LoVo (cell line): ENCODE measurements around the gene SAC3D1.
A peak's percentile ranks its signal among the peaks of the same experiment; 100 is the strongest.

ENCODE experiments used
- DNase-seq: peaks from one replicate; pipeline ENCODE4 v3.0.0-alpha.2; 2016; ENCODE audit warnings: low spot score

Gene SAC3D1

DNA sequence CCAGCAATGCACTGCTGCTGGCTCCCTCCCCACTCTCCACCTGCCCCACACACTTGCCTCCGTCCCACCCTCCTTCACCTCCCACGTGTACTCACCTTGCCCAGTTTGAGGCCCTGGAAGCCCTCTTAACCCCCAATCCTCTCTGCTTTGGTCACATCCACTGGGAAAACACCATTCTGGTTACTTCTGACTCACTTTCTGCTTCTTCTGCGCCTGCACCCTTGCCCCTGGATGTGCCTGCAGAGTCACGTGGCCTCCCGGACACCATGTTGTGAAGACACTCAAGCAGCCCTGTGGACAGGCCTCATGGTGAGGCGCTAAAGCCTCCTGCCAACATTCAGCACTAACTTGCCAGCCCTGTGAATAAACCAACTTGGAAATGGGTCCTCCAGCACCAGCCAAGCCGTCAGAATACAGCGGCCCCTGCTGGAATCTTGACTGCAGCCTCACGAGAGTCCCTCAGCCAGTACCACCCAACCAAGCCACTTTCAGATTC is 20.0 kb downstream of the SAC3D1 start:
- no peak for DNase-seq

- no peak for DNase-seq
Observed at GRCh38 chr11:65063532-65063931, 22.5 kb downstream of the SAC3D1 start.

- no peak for DNase-seq
Observed at GRCh38 chr11:65064847-65065240, 23.8 kb downstream of the SAC3D1 start.

- DNase-seq = no peak
Observed at GRCh38 chr11:65065851-65066250, 24.8 kb downstream of the SAC3D1 start.

GRCh38 chr11:65066315-65066714 is 25.3 kb downstream of the SAC3D1 start:
- DNase-seq = no peak

DNA sequence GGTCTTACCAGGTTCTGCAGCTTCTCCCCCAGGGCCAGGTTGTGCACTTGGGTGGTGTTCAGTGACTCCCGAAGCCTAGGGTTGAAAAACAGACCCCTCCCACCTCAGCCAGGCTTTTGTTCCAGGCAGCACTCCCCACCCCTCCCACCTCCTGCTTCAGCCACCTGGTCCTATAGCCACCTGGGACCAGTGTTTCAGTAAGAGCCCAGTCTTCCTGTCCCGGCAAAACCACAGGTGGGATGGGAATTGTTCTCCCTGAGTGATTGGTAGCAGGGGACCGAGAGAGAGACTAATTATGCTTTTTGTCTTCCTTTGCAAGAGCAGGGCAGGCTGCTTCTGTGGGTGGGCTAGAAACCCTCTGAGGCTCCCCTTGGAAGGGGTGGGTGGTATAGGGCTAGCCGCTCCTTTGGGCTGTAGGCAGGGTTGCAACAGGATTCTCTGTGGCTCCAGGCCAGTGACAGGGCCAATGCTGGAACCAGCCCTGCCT is 25.8 kb downstream of the SAC3D1 start:
- DNase-seq = no peak

DNA sequence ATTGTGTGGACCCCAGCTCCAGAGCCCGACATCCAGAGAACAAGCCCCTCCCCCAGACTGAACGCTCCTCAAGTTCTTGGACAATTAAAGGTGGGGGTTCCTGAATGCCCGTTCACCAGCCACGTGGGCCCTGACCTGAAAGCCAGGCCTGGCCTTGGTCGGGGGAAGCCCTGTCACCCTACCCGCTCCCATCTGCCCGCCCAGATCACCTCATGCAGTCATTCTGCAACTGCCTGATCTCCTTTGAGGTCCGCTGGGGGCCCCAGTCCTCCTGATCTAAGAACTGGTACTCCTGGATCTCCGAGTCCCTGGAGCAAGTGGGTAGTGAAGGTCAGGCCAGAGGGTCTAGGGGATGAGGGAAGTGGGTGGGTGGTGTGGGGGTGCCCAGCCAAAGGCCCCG is 26.4 kb downstream of the SAC3D1 start:
- DNase-seq = no peak

DNA sequence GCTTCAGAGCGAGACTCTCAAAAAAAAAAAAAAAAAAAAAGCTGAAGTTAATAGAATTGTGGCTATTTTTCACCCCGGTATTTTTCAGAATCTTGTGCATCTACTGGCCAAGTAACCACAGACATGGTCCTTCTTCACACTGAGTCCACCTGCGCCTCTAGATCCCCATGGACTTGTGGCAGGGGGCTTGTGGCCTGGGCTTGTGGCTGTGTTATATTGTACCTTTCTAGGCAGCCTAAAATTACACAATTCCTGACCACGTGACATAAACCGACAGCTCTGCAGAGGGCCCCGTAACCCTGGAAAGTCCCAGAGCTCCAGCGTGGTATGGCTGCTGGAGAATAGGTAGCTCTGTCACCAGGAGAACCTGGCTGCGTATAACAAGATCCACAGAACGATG is 28.2 kb downstream of the SAC3D1 start:
- no peak for DNase-seq

DNA sequence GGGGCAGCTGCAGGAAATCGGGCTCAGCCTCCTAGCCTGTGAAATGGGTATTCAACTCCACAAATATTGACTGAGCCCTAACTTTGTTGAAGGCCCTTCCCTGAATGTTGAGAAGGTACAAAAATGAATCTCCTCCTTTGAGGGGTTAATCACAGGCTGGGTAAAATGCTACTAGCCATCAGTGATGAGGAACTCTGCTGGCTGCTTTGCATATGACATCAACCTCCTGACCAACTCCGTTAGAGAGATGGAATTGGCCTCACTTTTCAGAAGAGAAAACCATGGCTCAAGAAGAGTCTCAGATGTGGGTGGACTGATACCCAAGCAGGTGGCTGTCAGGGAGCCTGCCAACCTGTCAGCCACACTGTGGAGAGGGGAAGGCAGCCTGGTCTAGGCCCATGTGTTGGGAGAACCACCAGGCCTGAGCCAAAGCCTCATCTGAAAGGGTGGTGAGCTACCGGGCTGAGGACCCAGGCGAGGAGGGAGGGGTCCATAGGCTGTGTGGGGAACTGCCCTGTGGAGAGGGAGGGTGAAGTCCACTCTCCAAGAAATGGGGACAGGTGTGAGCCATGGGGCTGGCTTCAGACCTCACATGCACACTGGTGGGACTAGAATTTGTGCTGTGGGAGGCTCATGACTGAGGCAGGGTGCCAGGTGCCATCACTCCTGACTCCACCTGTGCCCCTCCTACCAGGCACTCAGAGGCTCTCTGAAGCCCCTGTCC is 31.1 kb downstream of the SAC3D1 start:
- no peak for DNase-seq

GRCh38 chr11:65072631-65072966 is 31.6 kb downstream of the SAC3D1 start:
- no peak for DNase-seq

- DNase-seq = no peak
Observed at GRCh38 chr11:65077451-65077850, 36.4 kb downstream of the SAC3D1 start.

DNA sequence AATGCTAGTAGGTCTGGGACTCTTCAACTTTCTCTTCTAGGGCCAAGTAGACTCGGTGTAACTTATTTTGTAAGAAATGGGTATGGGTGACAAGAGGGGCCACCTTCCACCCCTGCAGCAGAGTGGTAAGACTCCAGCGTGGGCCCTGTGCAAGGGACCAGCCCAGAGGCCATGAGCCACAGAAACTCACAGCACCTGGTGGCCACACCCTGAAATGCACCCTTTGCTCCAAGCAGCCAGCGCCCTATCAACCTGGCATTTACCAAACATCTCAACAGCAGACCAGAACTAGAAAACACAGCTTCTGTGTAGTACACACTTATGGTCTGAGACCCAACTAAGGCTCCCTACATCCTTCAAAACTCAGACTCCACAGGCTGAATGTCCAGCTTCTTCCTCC is 37.1 kb downstream of the SAC3D1 start:
- peak; percentile 43 for DNase-seq

DNA sequence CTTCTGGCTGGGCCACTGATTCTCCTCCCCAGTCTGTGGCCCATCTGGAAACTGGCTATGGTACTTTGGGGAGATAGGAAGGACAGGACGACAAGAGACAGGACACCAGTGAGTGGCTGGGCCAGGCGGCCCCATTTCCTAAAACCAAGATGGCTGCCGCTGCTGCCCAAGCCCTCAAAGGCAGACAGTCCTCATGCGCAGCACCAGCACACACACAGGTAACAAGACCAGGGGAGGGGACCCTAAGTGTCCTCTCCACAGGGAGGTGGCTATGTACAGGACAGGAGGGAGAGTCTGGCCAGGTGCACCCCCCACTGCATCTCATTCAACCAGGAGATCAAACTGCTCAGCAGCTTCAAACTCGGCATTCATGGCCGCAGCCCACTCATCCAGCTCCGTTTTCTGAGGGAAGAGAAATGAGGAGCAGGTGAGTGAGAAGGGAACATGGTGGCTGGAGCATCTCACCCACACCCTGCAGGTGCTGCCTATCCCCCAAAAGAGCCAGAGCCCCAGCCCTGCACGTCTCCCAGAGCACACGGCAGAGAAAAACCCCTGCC is 37.9 kb downstream of the SAC3D1 start:
- no peak for DNase-seq

DNA sequence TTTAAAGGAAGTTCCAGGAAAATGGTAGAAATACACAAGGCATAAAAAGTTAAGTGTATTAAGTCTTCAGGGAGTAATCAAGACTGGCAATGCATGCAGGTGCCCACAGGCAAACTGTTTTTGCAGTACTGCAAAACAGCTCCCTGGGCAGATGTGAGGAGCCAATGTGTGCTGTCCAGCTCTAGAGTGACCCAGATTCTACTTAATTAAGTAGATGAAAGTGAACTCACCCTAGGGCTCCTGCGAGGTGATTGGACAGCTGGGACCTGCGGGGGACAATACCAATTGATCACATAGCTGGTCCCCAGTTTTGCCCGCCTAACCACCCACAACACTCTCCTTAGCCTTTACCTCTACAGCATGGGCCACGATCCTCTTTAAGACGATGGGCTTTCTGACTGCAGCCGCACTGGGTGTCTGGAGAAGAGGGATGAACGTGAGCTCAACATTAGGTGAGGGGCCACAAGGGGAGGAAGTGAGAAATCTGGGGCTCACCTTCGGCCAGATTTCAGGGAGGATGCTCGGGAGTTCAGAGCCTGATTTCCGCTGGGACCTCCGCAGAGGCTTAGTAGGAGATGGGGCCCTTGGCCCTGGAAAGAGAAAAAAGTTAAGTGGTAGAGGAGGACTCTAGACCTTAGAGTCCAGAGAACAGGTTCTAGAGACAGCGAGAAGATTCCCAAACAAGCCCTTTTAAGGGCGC is 42.3 kb downstream of the SAC3D1 start:
- no peak for DNase-seq

GRCh38 chr11:65083834-65084597 is 43.0 kb downstream of the SAC3D1 start, which contains the start of the genes CDCA5 and ZFPL1:
Gene CDCA5 (minus strand): TSS chr11:65084040. CDS start chr11:65083978, 62 bp downstream.
Gene ZFPL1 (plus strand): TSS chr11:65084222. CDS start chr11:65084699, 477 bp downstream.
- DNase-seq = peak; percentile 97

DNA sequence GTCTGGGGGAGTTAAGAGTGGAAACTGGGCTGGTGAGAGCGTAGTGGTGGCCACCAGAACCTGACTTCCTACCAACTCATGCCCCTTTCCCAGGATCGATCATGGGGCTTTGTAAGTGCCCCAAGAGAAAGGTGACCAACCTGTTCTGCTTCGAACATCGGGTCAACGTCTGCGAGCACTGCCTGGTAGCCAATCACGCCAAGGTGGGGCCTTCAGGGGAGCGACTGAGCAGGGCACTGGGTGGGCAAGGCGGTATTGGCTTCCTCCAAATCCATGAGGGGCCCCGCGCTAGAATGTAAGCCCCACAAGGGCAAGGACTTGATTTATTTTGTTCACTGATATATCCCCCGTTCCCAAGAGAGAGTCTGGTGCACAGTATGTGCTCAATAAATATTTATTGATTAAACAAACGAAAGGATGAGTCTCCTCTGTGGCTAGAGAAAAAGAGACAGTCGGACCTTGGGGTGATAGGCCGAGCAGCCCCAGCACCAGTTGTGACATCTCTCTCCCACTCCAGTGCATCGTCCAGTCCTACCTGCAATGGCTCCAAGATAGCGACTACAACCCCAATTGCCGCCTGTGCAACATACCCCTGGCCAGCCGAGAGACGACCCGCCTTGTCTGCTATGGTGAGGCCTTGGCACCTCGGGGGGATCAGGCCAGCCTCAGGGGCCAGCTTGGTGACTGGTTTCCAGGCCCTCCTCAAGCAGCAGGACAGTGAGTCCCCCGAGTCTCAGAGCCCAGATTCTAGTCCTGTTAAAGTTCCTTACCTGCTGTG is 43.8 kb downstream of the SAC3D1 start:
- no peak for DNase-seq

DNA sequence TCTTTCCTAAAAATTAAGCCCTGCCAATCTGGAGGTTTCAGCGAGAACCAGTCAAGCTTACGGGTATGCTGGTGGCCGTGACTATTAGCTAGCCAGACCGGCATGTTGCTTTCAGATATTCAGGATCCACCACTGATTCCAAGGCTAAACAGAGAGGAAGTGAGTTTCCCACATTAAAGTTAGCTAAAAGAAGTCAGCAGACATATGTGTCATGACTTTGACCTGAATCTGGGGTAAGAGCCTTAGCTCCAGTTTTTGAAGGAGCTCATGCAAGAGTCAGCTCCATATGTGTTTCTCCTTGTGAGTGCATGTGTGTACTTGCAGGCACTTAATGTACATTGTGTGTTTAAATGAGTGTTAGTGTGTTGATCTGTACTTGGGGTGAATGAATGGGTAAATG is 44.4 kb downstream of the SAC3D1 start:
- DNase-seq = no peak

DNA sequence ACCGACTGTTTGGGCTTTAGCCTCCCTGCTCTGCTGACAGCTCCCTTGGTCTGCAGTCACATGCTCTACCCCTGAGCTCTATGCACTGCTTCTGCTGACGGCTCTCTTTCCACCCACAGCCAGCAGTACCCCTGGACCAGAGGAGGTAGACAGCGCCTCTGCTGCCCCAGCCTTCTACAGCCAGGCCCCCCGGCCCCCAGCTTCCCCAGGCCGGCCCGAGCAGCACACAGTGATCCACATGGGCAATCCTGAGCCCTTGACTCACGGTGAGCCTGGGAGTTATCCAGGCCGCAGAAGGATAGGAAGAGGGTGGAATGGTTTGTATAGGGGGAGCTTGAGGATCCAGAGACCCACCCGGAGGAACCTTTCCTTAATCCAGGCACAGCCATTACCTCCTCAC is 45.8 kb downstream of the SAC3D1 start:
- no peak for DNase-seq

DNA sequence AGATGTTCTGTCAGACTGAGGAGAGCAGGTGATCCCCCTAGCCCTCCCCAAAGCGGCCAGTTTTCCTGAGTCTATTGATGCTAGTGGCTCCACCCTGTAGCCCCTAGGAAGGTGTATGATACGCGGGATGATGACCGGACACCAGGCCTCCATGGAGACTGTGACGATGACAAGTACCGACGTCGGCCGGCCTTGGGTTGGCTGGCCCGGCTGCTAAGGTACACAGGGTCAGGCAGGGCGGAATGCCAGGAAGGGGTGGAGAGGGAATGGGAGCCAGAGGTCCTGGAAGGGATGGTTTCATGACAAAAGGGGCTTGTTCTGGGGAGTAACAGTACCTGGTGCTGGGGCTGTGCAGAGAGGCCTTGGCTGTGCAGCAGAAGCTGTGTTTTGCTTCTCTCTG is 46.2 kb downstream of the SAC3D1 start:
- no peak for DNase-seq

DNA sequence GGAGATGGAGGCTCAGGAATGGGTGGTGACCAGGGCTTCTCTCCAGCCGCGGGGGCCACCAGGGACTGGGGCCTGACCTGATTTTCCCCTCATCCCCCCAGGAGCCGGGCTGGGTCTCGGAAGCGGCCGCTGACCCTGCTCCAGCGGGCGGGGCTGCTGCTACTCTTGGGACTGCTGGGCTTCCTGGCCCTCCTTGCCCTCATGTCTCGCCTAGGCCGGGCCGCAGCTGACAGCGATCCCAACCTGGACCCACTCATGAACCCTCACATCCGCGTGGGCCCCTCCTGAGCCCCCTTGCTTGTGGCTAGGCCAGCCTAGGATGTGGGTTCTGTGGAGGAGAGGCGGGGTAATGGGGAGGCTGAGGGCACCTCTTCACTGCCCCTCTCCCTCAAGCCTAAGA is 46.8 kb downstream of the SAC3D1 start:
- DNase-seq = no peak

DNA sequence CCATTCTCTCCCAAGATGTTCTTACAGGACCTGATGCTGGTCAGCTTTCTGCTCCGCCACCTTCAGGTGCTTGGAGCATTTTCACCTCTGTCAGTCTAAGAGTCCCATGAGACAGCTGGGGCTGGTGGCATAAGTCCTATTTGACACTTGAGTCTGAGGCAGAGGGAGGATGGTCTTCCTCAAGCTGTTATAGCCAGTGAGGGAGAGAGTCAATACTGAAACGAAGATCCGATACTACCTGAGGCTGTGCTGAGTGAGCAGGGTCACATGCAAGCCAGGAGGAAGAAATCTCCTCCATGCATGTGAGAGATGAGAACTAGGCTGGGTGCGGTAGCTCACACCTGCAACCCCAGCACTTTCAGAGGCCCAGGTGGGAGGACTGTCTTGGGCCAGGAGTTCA is 48.6 kb downstream of the SAC3D1 start:
- DNase-seq = no peak

DNA sequence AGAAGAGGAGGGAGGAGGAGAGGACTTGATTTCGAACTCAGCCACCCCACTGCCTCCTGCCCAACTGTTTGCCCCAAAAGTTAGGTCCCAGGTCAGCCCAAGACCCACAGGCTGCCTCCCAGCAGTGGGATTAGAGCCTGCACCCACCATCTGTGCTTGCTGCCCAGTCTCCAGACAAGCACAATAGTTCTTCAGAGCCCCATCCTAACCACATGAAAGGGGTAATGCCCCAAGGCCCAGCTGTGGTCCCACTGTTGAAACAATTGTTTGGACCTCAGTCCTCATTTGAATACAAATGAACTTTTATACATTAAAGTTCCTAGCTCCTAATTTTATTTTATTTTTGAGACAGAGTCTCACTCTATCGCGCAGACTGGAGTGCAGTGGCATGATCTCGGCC is 49.6 kb downstream of the SAC3D1 start:
- DNase-seq = no peak
